Activated naive CD8-positive, alpha-beta T cell treated with anti-CD3 and anti-CD28 coated beads for 36 hours (primary cell): ENCODE data around the gene TRIM41. TPM values are rescaled to one million over a fixed set of nuclear protein-coding genes. Genes with fewer than 3 reads are reported as not detected.

Experiments used
- DNase-seq: peaks from one replicate; pipeline ENCODE4 v3.0.0; 2021
- H3K27ac Mint-ChIP-seq: one replicate; pipeline ENCODE4 v1.8.0; 2022; ENCODE audit warnings: mild to moderate bottlenecking, moderate library complexity, mixed read lengths
- H3K27me3 Mint-ChIP-seq: one replicate; pipeline ENCODE4 v1.8.0; 2022; ENCODE audit warnings: mild to moderate bottlenecking, mixed read lengths
- H3K36me3 Mint-ChIP-seq: one replicate; pipeline ENCODE4 v1.8.0; 2021; ENCODE audit warnings: mild to moderate bottlenecking, mixed read lengths
- H3K4me1 Mint-ChIP-seq: one replicate; pipeline ENCODE4 v1.8.0; 2021; ENCODE audit warnings: mixed read lengths
- H3K4me3 Mint-ChIP-seq: one replicate; pipeline ENCODE4 v1.8.0; 2022; ENCODE audit warnings: mild to moderate bottlenecking, moderate library complexity, mixed read lengths
- H3K9me3 Mint-ChIP-seq: one replicate; pipeline ENCODE4 v1.8.0; 2022; ENCODE audit warnings: mixed read lengths
- total RNA-seq, 2 experiments: library from RNA; stranded (reverse); gene quantifications; one replicate each; pipeline ENCODE4 v1.2.3, GENCODE V29; 2021

TRIM41 gene
- total RNA-seq, 2 experiments from 2014 or later: 34.2 to 37.6 TPM

- Mint-ChIP-seq H3K36me3 (peaks cover 3% of the 10 kb centered on the region), H3K27ac (peak overlapping the region; percentile 78), H3K4me3 (peak overlapping the region; percentile 83), H3K27me3 (peaks cover 8% of the 10 kb centered on the region), H3K4me1 (peaks cover 33% of the 10 kb centered on the region), H3K9me3 (peaks cover 2% of the 10 kb centered on the region)
- peak; percentile 26 for DNase-seq
These were observed 6.8 kb upstream of the TRIM41 start for GRCh38 chr5:181215997-181216989.

GRCh38 chr5:181217111-181217802 is 5.8 kb upstream of the TRIM41 start:
- H3K36me3 Mint-ChIP-seq: peaks cover 8% of the 10 kb centered on the region
- peaks cover 18% of the 10 kb centered on the region for H3K27me3 Mint-ChIP-seq
- peaks cover 39% of the 10 kb centered on the region for H3K4me1 Mint-ChIP-seq
- DNase-seq: peak; percentile 70
- H3K4me3 Mint-ChIP-seq: peak overlapping the region; percentile 82
- H3K27ac Mint-ChIP-seq: peak overlapping the region; percentile 70
- H3K9me3 Mint-ChIP-seq: peaks cover 2% of the 10 kb centered on the region

- no peak for DNase-seq
- H3K9me3 Mint-ChIP-seq: peaks cover 2% of the 10 kb centered on the region
- H3K27ac Mint-ChIP-seq: peak overlapping the region; percentile 70
- peaks cover 41% of the 10 kb centered on the region for H3K4me1 Mint-ChIP-seq
- H3K4me3 Mint-ChIP-seq: peak overlapping the region; percentile 82
- peaks cover 20% of the 10 kb centered on the region for H3K27me3 Mint-ChIP-seq
- peaks cover 9% of the 10 kb centered on the region for H3K36me3 Mint-ChIP-seq
These were observed 5.3 kb upstream of the TRIM41 start for GRCh38 chr5:181217803-181218062.

- no peak for DNase-seq
- peaks cover 9% of the 10 kb centered on the region for H3K36me3 Mint-ChIP-seq
- no peak overlapping the region for H3K27ac Mint-ChIP-seq
- peaks cover 41% of the 10 kb centered on the region for H3K4me1 Mint-ChIP-seq
- peaks cover 2% of the 10 kb centered on the region for H3K9me3 Mint-ChIP-seq
- H3K4me3 Mint-ChIP-seq: peak overlapping the region; percentile 82
- H3K27me3 Mint-ChIP-seq: peaks cover 20% of the 10 kb centered on the region
These were observed 4.3 kb upstream of the TRIM41 start for GRCh38 chr5:181218795-181219124.

- Mint-ChIP-seq H3K36me3 (peaks cover 16% of the 10 kb centered on the region), H3K27me3 (peaks cover 20% of the 10 kb centered on the region), H3K27ac (no peak overlapping the region), H3K4me1 (peaks cover 41% of the 10 kb centered on the region), H3K9me3 (peaks cover 2% of the 10 kb centered on the region), H3K4me3 (peak overlapping the region; percentile 51)
- no peak for DNase-seq
These were observed 3.6 kb upstream of the TRIM41 start for GRCh38 chr5:181219262-181220177.

- DNase-seq: no peak
- Mint-ChIP-seq H3K27me3 (peaks cover 20% of the 10 kb centered on the region), H3K4me3 (peak overlapping the region; percentile 51), H3K27ac (no peak overlapping the region), H3K9me3 (peaks cover 2% of the 10 kb centered on the region), H3K36me3 (peaks cover 19% of the 10 kb centered on the region), H3K4me1 (peaks cover 41% of the 10 kb centered on the region)
These were observed 2.9 kb upstream of the TRIM41 start for GRCh38 chr5:181220178-181220515.

GRCh38 chr5:181221105-181221791 is 1.8 kb upstream of the TRIM41 start:
- Mint-ChIP-seq H3K36me3 (peaks cover 21% of the 10 kb centered on the region), H3K4me3 (peak overlapping the region; percentile 100), H3K9me3 (peaks cover 2% of the 10 kb centered on the region)

GRCh38 chr5:181221792-181222629 is 1.1 kb upstream of the TRIM41 start:
- DNase-seq: peak; percentile 92
- H3K27me3 Mint-ChIP-seq: peaks cover 20% of the 10 kb centered on the region
- H3K4me1 Mint-ChIP-seq: peaks cover 47% of the 10 kb centered on the region
- H3K36me3 Mint-ChIP-seq: peaks cover 22% of the 10 kb centered on the region
- H3K4me3 Mint-ChIP-seq: peak overlapping the region; percentile 100
- H3K27ac Mint-ChIP-seq: peak overlapping the region; percentile 98
- H3K9me3 Mint-ChIP-seq: peaks cover 2% of the 10 kb centered on the region

More at GRCh38 chr5:181221105-181221791, 1.8 kb upstream of the TRIM41 start:
- DNase-seq: peak; percentile 72
- peaks cover 20% of the 10 kb centered on the region for H3K27me3 Mint-ChIP-seq
- H3K27ac Mint-ChIP-seq: peak overlapping the region; percentile 98
- H3K4me1 Mint-ChIP-seq: peaks cover 46% of the 10 kb centered on the region

GRCh38 chr5:181222630-181223057 is 437 bp upstream of the TRIM41 start:
- H3K36me3 Mint-ChIP-seq: peaks cover 23% of the 10 kb centered on the region
- H3K4me3 Mint-ChIP-seq: peak overlapping the region; percentile 100
- peaks cover 2% of the 10 kb centered on the region for H3K9me3 Mint-ChIP-seq
- peaks cover 46% of the 10 kb centered on the region for H3K4me1 Mint-ChIP-seq
- H3K27ac Mint-ChIP-seq: peak overlapping the region; percentile 98
- no peak for DNase-seq
- peaks cover 20% of the 10 kb centered on the region for H3K27me3 Mint-ChIP-seq

- Mint-ChIP-seq H3K27ac (peak overlapping the region; percentile 98), H3K9me3 (no peaks in the 10 kb centered on the region), H3K36me3 (peaks cover 19% of the 10 kb centered on the region), H3K4me3 (peak overlapping the region; percentile 100), H3K27me3 (peaks cover 13% of the 10 kb centered on the region), H3K4me1 (peaks cover 37% of the 10 kb centered on the region)
- peak; percentile 66 for DNase-seq
These were observed 778 bp downstream of the TRIM41 start for GRCh38 chr5:181223729-181224389.

- Mint-ChIP-seq H3K27ac (peak overlapping the region; percentile 98), H3K9me3 (no peaks in the 10 kb centered on the region), H3K27me3 (peaks cover 13% of the 10 kb centered on the region), H3K4me3 (peak overlapping the region; percentile 100), H3K36me3 (peaks cover 25% of the 10 kb centered on the region), H3K4me1 (peaks cover 42% of the 10 kb centered on the region)
- peak; percentile 54 for DNase-seq
These were observed 1.5 kb downstream of the TRIM41 start for GRCh38 chr5:181224390-181225229.

- H3K4me3 Mint-ChIP-seq: no peak overlapping the region
- H3K4me1 Mint-ChIP-seq: peaks cover 30% of the 10 kb centered on the region
- no peaks in the 10 kb centered on the region for H3K9me3 Mint-ChIP-seq
- peak overlapping the region; percentile 36 for H3K27ac Mint-ChIP-seq
- no peak for DNase-seq
- peaks cover 15% of the 10 kb centered on the region for H3K36me3 Mint-ChIP-seq
- H3K27me3 Mint-ChIP-seq: no peaks in the 10 kb centered on the region
These were observed 6.9 kb downstream of the TRIM41 start for GRCh38 chr5:181229996-181230395.
